H1 (cell line): ENCODE results near the gene GADL1.

Source experiments
- EZH2 ChIP-seq: fragments of 200-600 bp; sonication (generic); IDR thresholded peaks from 2 replicates; pipeline ENCODE4 v1.7.1; 2012; ENCODE audit warnings: low read depth, mild to moderate bottlenecking, moderate library complexity, low read length, inconsistent platforms; ENCODE audit not compliant: severe bottlenecking
- GTF2F1 ChIP-seq: IDR thresholded peaks from 2 replicates; pipeline ENCODE4 v1.6.1; 2012; ENCODE audit warnings: low read depth, low read length, improper control_type of control experiment, borderline replicate concordance
- KDM5A ChIP-seq: fragments of 200-600 bp; IDR thresholded peaks from 2 replicates; pipeline ENCODE4 v1.7.1; 2012; ENCODE audit warnings: mild to moderate bottlenecking, low read length, inconsistent platforms, mixed read lengths
- PHF8 ChIP-seq: fragments of 200-600 bp; sonication (generic); conservative IDR thresholded peaks from 2 replicates; pipeline ENCODE4 v1.7.1; 2012; ENCODE audit warnings: low read depth, mild to moderate bottlenecking, inconsistent platforms, low read length, moderate library complexity
- POLR2AphosphoS5 ChIP-seq: IDR thresholded peaks from 2 replicates; pipeline ENCODE4 v1.6.1; 2011; ENCODE audit warnings: low read depth, low read length
- TAF1 ChIP-seq: IDR thresholded peaks from 2 replicates; pipeline ENCODE4 v1.6.1; 2011; ENCODE audit warnings: mild to moderate bottlenecking, low read depth, low read length
- YY1 ChIP-seq: IDR thresholded peaks from 2 replicates; pipeline ENCODE4 v1.6.1; 2011; ENCODE audit warnings: low read depth, mild to moderate bottlenecking, low read length
- TF ChIP-seq, protein P1 (sequence below): IDR thresholded peaks from 2 replicates; pipeline ENCODE4 v1.6.1; 2011; ENCODE audit warnings: low read depth, mild to moderate bottlenecking, low read length; ENCODE audit not compliant: insufficient read depth
- TF ChIP-seq, protein P2 (sequence below): fragments of 300-600 bp; sonication (generic); IDR thresholded peaks from 2 replicates; pipeline ENCODE4 v1.7.1; 2012; ENCODE audit warnings: low read length, moderate library complexity, mild to moderate bottlenecking, inconsistent platforms; ENCODE audit not compliant: insufficient replicate concordance

DNA sequence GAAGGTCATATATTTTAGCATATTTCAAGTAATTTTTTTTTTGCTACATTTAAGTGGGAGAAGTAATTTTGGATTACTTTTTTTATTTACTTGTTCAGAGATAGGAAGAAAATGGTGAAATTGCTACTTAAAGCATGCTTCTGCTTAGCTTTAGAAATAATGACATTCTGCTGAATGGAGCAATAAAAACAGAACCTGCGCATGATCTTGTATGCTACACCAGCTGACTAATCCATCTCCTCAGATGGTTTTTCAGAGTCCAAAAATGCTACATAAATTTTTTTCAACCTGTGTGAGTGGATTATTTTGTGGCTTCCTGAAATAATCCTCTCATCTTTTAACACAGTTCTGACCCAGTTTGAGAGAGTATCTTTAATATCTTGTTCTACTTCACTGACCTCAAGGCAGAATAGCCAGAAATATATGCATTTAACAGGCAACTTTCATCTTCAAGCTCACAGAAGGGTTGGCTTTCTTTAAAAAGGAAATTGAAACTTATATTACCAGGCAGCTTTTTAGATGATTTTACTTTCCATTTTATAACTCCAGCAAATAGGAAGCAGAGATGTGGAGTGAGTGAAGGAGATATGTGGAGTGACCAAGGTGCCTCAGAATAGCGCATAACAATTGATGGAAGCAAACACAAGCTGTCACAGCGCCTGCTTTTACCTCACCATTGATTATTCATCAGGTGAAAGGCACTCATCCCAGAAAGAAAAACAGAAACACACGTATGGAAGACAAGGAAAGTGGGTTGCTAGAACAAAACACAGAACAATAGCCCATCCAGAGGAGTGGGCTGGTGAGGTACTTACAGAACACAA, 151.5 kb downstream of the GADL1 start:
- no peak for TF ChIP-seq EZH2
- TF ChIP-seq, protein P1, sequence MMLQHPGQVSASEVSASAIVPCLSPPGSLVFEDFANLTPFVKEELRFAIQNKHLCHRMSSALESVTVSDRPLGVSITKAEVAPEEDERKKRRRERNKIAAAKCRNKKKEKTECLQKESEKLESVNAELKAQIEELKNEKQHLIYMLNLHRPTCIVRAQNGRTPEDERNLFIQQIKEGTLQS = no peak
- TF ChIP-seq PHF8 = no peak
- TF ChIP-seq GTF2F1 = no peak
- TF ChIP-seq KDM5A = no peak
- TF ChIP-seq POLR2AphosphoS5 = no peak
- no peak for TF ChIP-seq TAF1
- TF ChIP-seq, protein P2, sequence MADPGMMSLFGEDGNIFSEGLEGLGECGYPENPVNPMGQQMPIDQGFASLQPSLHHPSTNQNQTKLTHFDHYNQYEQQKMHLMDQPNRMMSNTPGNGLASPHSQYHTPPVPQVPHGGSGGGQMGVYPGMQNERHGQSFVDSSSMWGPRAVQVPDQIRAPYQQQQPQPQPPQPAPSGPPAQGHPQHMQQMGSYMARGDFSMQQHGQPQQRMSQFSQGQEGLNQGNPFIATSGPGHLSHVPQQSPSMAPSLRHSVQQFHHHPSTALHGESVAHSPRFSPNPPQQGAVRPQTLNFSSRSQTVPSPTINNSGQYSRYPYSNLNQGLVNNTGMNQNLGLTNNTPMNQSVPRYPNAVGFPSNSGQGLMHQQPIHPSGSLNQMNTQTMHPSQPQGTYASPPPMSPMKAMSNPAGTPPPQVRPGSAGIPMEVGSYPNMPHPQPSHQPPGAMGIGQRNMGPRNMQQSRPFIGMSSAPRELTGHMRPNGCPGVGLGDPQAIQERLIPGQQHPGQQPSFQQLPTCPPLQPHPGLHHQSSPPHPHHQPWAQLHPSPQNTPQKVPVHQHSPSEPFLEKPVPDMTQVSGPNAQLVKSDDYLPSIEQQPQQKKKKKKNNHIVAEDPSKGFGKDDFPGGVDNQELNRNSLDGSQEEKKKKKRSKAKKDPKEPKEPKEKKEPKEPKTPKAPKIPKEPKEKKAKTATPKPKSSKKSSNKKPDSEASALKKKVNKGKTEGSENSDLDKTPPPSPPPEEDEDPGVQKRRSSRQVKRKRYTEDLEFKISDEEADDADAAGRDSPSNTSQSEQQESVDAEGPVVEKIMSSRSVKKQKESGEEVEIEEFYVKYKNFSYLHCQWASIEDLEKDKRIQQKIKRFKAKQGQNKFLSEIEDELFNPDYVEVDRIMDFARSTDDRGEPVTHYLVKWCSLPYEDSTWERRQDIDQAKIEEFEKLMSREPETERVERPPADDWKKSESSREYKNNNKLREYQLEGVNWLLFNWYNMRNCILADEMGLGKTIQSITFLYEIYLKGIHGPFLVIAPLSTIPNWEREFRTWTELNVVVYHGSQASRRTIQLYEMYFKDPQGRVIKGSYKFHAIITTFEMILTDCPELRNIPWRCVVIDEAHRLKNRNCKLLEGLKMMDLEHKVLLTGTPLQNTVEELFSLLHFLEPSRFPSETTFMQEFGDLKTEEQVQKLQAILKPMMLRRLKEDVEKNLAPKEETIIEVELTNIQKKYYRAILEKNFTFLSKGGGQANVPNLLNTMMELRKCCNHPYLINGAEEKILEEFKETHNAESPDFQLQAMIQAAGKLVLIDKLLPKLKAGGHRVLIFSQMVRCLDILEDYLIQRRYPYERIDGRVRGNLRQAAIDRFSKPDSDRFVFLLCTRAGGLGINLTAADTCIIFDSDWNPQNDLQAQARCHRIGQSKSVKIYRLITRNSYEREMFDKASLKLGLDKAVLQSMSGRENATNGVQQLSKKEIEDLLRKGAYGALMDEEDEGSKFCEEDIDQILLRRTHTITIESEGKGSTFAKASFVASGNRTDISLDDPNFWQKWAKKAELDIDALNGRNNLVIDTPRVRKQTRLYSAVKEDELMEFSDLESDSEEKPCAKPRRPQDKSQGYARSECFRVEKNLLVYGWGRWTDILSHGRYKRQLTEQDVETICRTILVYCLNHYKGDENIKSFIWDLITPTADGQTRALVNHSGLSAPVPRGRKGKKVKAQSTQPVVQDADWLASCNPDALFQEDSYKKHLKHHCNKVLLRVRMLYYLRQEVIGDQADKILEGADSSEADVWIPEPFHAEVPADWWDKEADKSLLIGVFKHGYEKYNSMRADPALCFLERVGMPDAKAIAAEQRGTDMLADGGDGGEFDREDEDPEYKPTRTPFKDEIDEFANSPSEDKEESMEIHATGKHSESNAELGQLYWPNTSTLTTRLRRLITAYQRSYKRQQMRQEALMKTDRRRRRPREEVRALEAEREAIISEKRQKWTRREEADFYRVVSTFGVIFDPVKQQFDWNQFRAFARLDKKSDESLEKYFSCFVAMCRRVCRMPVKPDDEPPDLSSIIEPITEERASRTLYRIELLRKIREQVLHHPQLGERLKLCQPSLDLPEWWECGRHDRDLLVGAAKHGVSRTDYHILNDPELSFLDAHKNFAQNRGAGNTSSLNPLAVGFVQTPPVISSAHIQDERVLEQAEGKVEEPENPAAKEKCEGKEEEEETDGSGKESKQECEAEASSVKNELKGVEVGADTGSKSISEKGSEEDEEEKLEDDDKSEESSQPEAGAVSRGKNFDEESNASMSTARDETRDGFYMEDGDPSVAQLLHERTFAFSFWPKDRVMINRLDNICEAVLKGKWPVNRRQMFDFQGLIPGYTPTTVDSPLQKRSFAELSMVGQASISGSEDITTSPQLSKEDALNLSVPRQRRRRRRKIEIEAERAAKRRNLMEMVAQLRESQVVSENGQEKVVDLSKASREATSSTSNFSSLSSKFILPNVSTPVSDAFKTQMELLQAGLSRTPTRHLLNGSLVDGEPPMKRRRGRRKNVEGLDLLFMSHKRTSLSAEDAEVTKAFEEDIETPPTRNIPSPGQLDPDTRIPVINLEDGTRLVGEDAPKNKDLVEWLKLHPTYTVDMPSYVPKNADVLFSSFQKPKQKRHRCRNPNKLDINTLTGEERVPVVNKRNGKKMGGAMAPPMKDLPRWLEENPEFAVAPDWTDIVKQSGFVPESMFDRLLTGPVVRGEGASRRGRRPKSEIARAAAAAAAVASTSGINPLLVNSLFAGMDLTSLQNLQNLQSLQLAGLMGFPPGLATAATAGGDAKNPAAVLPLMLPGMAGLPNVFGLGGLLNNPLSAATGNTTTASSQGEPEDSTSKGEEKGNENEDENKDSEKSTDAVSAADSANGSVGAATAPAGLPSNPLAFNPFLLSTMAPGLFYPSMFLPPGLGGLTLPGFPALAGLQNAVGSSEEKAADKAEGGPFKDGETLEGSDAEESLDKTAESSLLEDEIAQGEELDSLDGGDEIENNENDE = no peak
- no peak for TF ChIP-seq YY1
